ENCODE data around the gene GSTO2.

The GSTO2 gene

GRCh38 chr10:104340641-104341040 lies 71.7 kb downstream of the GSTO2 start:
- DNase-seq (ENCODE audit: low read depth): no peak

GRCh38 chr10:104342941-104343411 lies 74.0 kb downstream of the GSTO2 start:
- no peak for DNase-seq (ENCODE audit: low read depth)

- DNase-seq (ENCODE audit: low read depth): no peak
These were observed 75.2 kb downstream of the GSTO2 start for GRCh38 chr10:104344219-104344618.

GRCh38 chr10:104345515-104345914 lies 76.5 kb downstream of the GSTO2 start:
- DNase-seq (ENCODE audit: low read depth): no peak

- no peak for DNase-seq (ENCODE audit: low read depth)
These were observed 77.0 kb downstream of the GSTO2 start for GRCh38 chr10:104345941-104346340.

GRCh38 chr10:104347295-104348045 lies 78.5 kb downstream of the GSTO2 start:
- no peak for DNase-seq (ENCODE audit: low read depth)

GRCh38 chr10:104348601-104349000 lies 79.6 kb downstream of the GSTO2 start:
- DNase-seq (ENCODE audit: low read depth): no peak

GRCh38 chr10:104349623-104350126 lies 80.7 kb downstream of the GSTO2 start:
- DNase-seq (ENCODE audit: low read depth): no peak

- no peak for DNase-seq (ENCODE audit: low read depth)
These were observed 81.2 kb downstream of the GSTO2 start for GRCh38 chr10:104350127-104350635.

- no peak for DNase-seq (ENCODE audit: low read depth)
These were observed 82.2 kb downstream of the GSTO2 start for GRCh38 chr10:104351061-104351702.

- no peak for DNase-seq (ENCODE audit: low read depth)
These were observed 82.9 kb downstream of the GSTO2 start for GRCh38 chr10:104351919-104352318.

- peak; percentile 88 for DNase-seq (ENCODE audit: low read depth)
These were observed 84.5 kb downstream of the GSTO2 start, which contains the start of gene CFAP58 for GRCh38 chr10:104353325-104354048. Gene CFAP58, plus strand, starts transcription at chr10:104353833. Its CDS starts 65 bp downstream, at chr10:104353898.

All from activated T-cell treated with anti-CD3 and anti-CD28 coated beads for 1 hour (primary cell).